ENCODE data around the gene SORBS1. TPM values are rescaled to one million over a fixed set of nuclear protein-coding genes. Genes with fewer than 3 reads are reported as not detected.

Gene SORBS1
- total and polyA plus RNA-seq, 2 donors (not counting 3 experiments of a cell fraction or from before 2014, with no cell fraction given) = 2.0 to 7.9 TPM

- no peak for TF ChIP-seq CTCF (IDR thresholded peaks at IDR 0.05; ENCODE audit: extremely low read depth in 1 of 2, insufficient read depth in 1 of 2, low read depth in 1 of 2, low read length in 2 of 2)
- no peak for TF ChIP-seq GATA2 (IDR thresholded peaks at IDR 0.05; ENCODE audit: insufficient read depth, insufficient read length, low read depth, low read length)
- TF ChIP-seq MAX (IDR thresholded peaks at IDR 0.05; ENCODE audit: insufficient read depth, insufficient read length) = no peak
- no peak for TF ChIP-seq JUN (IDR thresholded peaks at IDR 0.05; ENCODE audit: borderline replicate concordance, insufficient read depth, insufficient read length, low read depth)
- intact Hi-C loops (cut with micrococcal nuclease) = no loop called here
- no peaks in the 10 kb centered on the region for H3K9me3 ChIP-seq (replicated peaks; ENCODE audit: control insufficient read depth, insufficient read depth, low read length)
- BruUV-seq (replicated peaks) = no TSS peak
- no peak overlapping the region for H3K9ac ChIP-seq (replicated peaks; ENCODE audit: extremely low read depth, insufficient read depth, low read length)
- FAIRE-seq (no peak), DNase-seq (ENCODE audit: low read depth, low spot score) (no peak)
- peaks cover 2% of the 10 kb centered on the region for H3K4me1 ChIP-seq (ENCODE audit: control insufficient read depth, extremely low read depth, insufficient read depth, low read length)
- no peak overlapping the region for H3K27ac ChIP-seq (ENCODE audit: insufficient read depth, low read depth, low read length)
- H3K4me2 ChIP-seq (ENCODE audit: insufficient read depth, low read length) = no peak overlapping the region
- H3K27me3 ChIP-seq (ENCODE audit: control insufficient read depth in 2 of 2, insufficient read depth in 2 of 2, low read length in 2 of 2) = peaks cover 0 to 2% of the 10 kb centered on the region in 2 experiments
- dilution Hi-C loops (cut with MboI; ENCODE audit: extremely low pct_ligation_motif_present, low sequenced_read_pairs) = no loop called here
- ChIA-PET CTCF (interaction anchor here (1.0 kb wide), 1 partner anchor 17 kb away, joined by 3 read pairs; no protein-coding TSS in a partner anchor), POLR2A (no interaction called here)
- no peak overlapping the region for H3K4me3 ChIP-seq (replicated peaks in 1 of 3; ENCODE audit: insufficient read depth in 1 of 3, low read depth in 1 of 3, low read length in 3 of 3)
- H3K9me1 ChIP-seq (replicated peaks; ENCODE audit: control insufficient read depth, extremely low read depth, insufficient read depth, low read length) = no peaks in the 10 kb centered on the region
- H3K79me2 ChIP-seq (ENCODE audit: control insufficient read depth, insufficient read depth, low read length) = no peaks in the 10 kb centered on the region
- no peaks in the 10 kb centered on the region for H3K36me3 ChIP-seq (ENCODE audit: control insufficient read depth in 2 of 2, extremely low read depth in 1 of 2, insufficient read depth in 2 of 2, low read length in 2 of 2)
- H2AFZ ChIP-seq (ENCODE audit: low read depth, low read length) = no peak overlapping the region
- no peaks in the 10 kb centered on the region for H4K20me1 ChIP-seq (replicated peaks; ENCODE audit: control insufficient read depth, extremely low read depth, insufficient read depth, low read length)
These were observed 4.2 kb upstream of the SORBS1 start for GRCh38 chr10:95565336-95565735.

- FAIRE-seq (no peak), DNase-seq (ENCODE audit: low read depth, low spot score) (no peak)
- peaks cover 2 to 7% of the 10 kb centered on the region in 2 experiments for H3K27me3 ChIP-seq (ENCODE audit: control insufficient read depth in 2 of 2, insufficient read depth in 2 of 2, low read length in 2 of 2)
- H2AFZ ChIP-seq (ENCODE audit: low read depth, low read length) = no peak overlapping the region
- H3K27ac ChIP-seq (ENCODE audit: insufficient read depth, low read depth, low read length) = no peak overlapping the region
- ChIA-PET CTCF (no interaction called here), POLR2A (no interaction called here)
- H4K20me1 ChIP-seq (replicated peaks; ENCODE audit: control insufficient read depth, extremely low read depth, insufficient read depth, low read length) = no peaks in the 10 kb centered on the region
- BruUV-seq (replicated peaks) = no TSS peak
- TF ChIP-seq MYC (IDR thresholded peaks at IDR 0.05; ENCODE audit: low read depth, low read length) = no peak
- TF ChIP-seq POLR2A (IDR thresholded peaks at IDR 0.05; ENCODE audit: low read depth, low read length) = no peak
- TF ChIP-seq CTCF (IDR thresholded peaks at IDR 0.05; ENCODE audit: extremely low read depth in 1 of 2, insufficient read depth in 1 of 2, low read depth in 1 of 2, low read length in 2 of 2) = no peak
- no peak for TF ChIP-seq JUN (IDR thresholded peaks at IDR 0.05; ENCODE audit: borderline replicate concordance, insufficient read depth, insufficient read length, low read depth)
- TF ChIP-seq EZH2 (IDR thresholded peaks at IDR 0.05; ENCODE audit: borderline replicate concordance, low read depth, low read length, severe bottlenecking) = no peak
- TF ChIP-seq MAX (IDR thresholded peaks at IDR 0.05; ENCODE audit: insufficient read depth, insufficient read length) = no peak
- no peak for TF ChIP-seq GATA2 (IDR thresholded peaks at IDR 0.05; ENCODE audit: insufficient read depth, insufficient read length, low read depth, low read length)
- no peak for TF ChIP-seq POLR2AphosphoS5 (IDR thresholded peaks at IDR 0.05; ENCODE audit: insufficient read depth, low read depth, low read length)
- no peak for TF ChIP-seq FOS (IDR thresholded peaks at IDR 0.05; ENCODE audit: borderline replicate concordance, insufficient read depth, low read length)
- H3K4me3 ChIP-seq (replicated peaks in 1 of 3; ENCODE audit: insufficient read depth in 1 of 3, low read depth in 1 of 3, low read length in 3 of 3) = no peak overlapping the region
- dilution Hi-C loops (cut with MboI; ENCODE audit: extremely low pct_ligation_motif_present, low sequenced_read_pairs) = no loop called here
- H3K4me1 ChIP-seq (ENCODE audit: control insufficient read depth, extremely low read depth, insufficient read depth, low read length) = peaks cover 2% of the 10 kb centered on the region
- H3K9me3 ChIP-seq (replicated peaks; ENCODE audit: control insufficient read depth, insufficient read depth, low read length) = no peaks in the 10 kb centered on the region
- no peak overlapping the region for H3K4me2 ChIP-seq (ENCODE audit: insufficient read depth, low read length)
- no peaks in the 10 kb centered on the region for H3K36me3 ChIP-seq (ENCODE audit: control insufficient read depth in 2 of 2, extremely low read depth in 1 of 2, insufficient read depth in 2 of 2, low read length in 2 of 2)
- no peaks in the 10 kb centered on the region for H3K9me1 ChIP-seq (replicated peaks; ENCODE audit: control insufficient read depth, extremely low read depth, insufficient read depth, low read length)
- no peak overlapping the region for H3K9ac ChIP-seq (replicated peaks; ENCODE audit: extremely low read depth, insufficient read depth, low read length)
- H3K79me2 ChIP-seq (ENCODE audit: control insufficient read depth, insufficient read depth, low read length) = no peaks in the 10 kb centered on the region
- intact Hi-C loops (cut with micrococcal nuclease) = no loop called here
These were observed 3.1 kb upstream of the SORBS1 start for GRCh38 chr10:95564291-95564690.

Data from endothelial cell of umbilical vein (primary cell).